Osteocyte (in vitro differentiated cells): ENCODE measurements around the gene SQOR. TPM values are rescaled to one million over a fixed set of nuclear protein-coding genes. Genes with fewer than 3 reads are reported as not detected.

Experiments
- DNase-seq: peaks from one replicate; pipeline ENCODE4 v3.0.0; 2021; ENCODE audit warnings: mixed read lengths; ENCODE audit not compliant: unreplicated experiment; ENCODE audit errors: extremely low spot score
- H3K27ac Mint-ChIP-seq: one replicate; pipeline ENCODE4 v1.8.0; 2021; ENCODE audit warnings: mild to moderate bottlenecking, mixed read lengths; ENCODE audit not compliant: unreplicated experiment
- H3K27me3 Mint-ChIP-seq: one replicate; pipeline ENCODE4 v1.8.0; 2021; ENCODE audit warnings: mixed read lengths; ENCODE audit not compliant: unreplicated experiment
- H3K36me3 Mint-ChIP-seq: one replicate; pipeline ENCODE4 v1.8.0; 2021; ENCODE audit warnings: mixed read lengths; ENCODE audit not compliant: unreplicated experiment
- H3K4me1 Mint-ChIP-seq: one replicate; pipeline ENCODE4 v1.8.0; 2021; ENCODE audit warnings: mixed read lengths; ENCODE audit not compliant: unreplicated experiment
- H3K4me3 Mint-ChIP-seq: one replicate; pipeline ENCODE4 v1.8.0; 2021; ENCODE audit warnings: mild to moderate bottlenecking, moderate library complexity, mixed read lengths; ENCODE audit not compliant: unreplicated experiment
- H3K9me3 Mint-ChIP-seq: one replicate; pipeline ENCODE4 v1.8.0; 2021; ENCODE audit warnings: mixed read lengths; ENCODE audit not compliant: unreplicated experiment
- CTCF ChIP-seq: fragments of 200-600 bp; sonication (generic); IDR thresholded peaks from 2 replicates; pipeline ENCODE4 v1.5.0; 2021; ENCODE audit warnings: antibody characterized with exemption, mild to moderate bottlenecking, moderate library complexity
- total RNA-seq: library from RNA; stranded (reverse); gene quantifications from 2 replicates; pipeline ENCODE4 v1.2.1, GENCODE V29; 2021

Gene SQOR
- total RNA-seq, 1 donor from 2014 or later: 22.6 TPM

GRCh38 chr15:45731343-45731742, 96.5 kb downstream of the SQOR start:
- H3K27ac Mint-ChIP-seq: no peak overlapping the region
- no peaks in the 10 kb centered on the region for H3K36me3 Mint-ChIP-seq
- no peak overlapping the region for H3K4me3 Mint-ChIP-seq
- DNase-seq: no peak
- H3K4me1 Mint-ChIP-seq: no peaks in the 10 kb centered on the region
- peaks cover 30% of the 10 kb centered on the region for H3K27me3 Mint-ChIP-seq
- H3K9me3 Mint-ChIP-seq: no peaks in the 10 kb centered on the region
- TF ChIP-seq CTCF: no peak

GRCh38 chr15:45732662-45733061, 97.8 kb downstream of the SQOR start:
- Mint-ChIP-seq H3K4me3 (no peak overlapping the region), H3K36me3 (no peaks in the 10 kb centered on the region), H3K27ac (no peak overlapping the region), H3K27me3 (peaks cover 29% of the 10 kb centered on the region), H3K4me1 (no peaks in the 10 kb centered on the region), H3K9me3 (no peaks in the 10 kb centered on the region)
- TF ChIP-seq CTCF: no peak
- DNase-seq: no peak

- Mint-ChIP-seq H3K4me3 (no peak overlapping the region), H3K27ac (no peak overlapping the region), H3K27me3 (peaks cover 30% of the 10 kb centered on the region), H3K36me3 (no peaks in the 10 kb centered on the region), H3K4me1 (no peaks in the 10 kb centered on the region), H3K9me3 (no peaks in the 10 kb centered on the region)
- DNase-seq: no peak
- TF ChIP-seq CTCF: no peak
Measured at GRCh38 chr15:45734260-45734711, 99.5 kb downstream of the SQOR start.

Other genes starting within 250 kb of the SQOR start
- 14.8 and 15.4 TPM in 2 replicates for gene SLC30A4, start 112.3 kb upstream of the SQOR start, total RNA-seq
- 48.8 and 49.7 TPM in 2 replicates for gene BLOC1S6, start 47.6 kb upstream of the SQOR start, total RNA-seq